SHP77 (cell line): ENCODE data around the gene UBXN6.

Source experiments
- DNase-seq, 2 experiments: peaks; one replicate each; lab custom pipeline; 2025; lab: John Stamatoyannopoulos, UW

Gene UBXN6

GRCh38 chr19:4457654-4458395 is at the start of gene UBXN6:
UBXN6 (minus strand) TSS chr19:4457794; CDS start chr19:4457697, 97 bp downstream.
- DNase-seq, result peak; percentile 96 to 98

- no peak for DNase-seq
Observed at GRCh38 chr19:4507150-4507452, 49.5 kb upstream of the UBXN6 start.

- DNase-seq, result no peak
Observed at GRCh38 chr19:4506449-4507149, 49.0 kb upstream of the UBXN6 start.

- no peak for DNase-seq
Observed at GRCh38 chr19:4505570-4506448, 48.2 kb upstream of the UBXN6 start.

GRCh38 chr19:4504891-4505569 is 47.4 kb upstream of the UBXN6 start:
- DNase-seq, result no peak

- DNase-seq, result no peak
Observed at GRCh38 chr19:4504297-4504701, 46.7 kb upstream of the UBXN6 start.

- DNase-seq, result no peak
Observed at GRCh38 chr19:4503825-4504170, 46.2 kb upstream of the UBXN6 start.

- DNase-seq, result no peak
Observed at GRCh38 chr19:4503132-4503824, 45.7 kb upstream of the UBXN6 start.

GRCh38 chr19:4502282-4503131 is 44.9 kb upstream of the UBXN6 start:
- no peak for DNase-seq

GRCh38 chr19:4501691-4502090 is 44.1 kb upstream of the UBXN6 start:
- DNase-seq, result no peak

- no peak for DNase-seq
Observed at GRCh38 chr19:4500841-4501591, 43.4 kb upstream of the UBXN6 start.

GRCh38 chr19:4499855-4500254 is 42.3 kb upstream of the UBXN6 start:
- DNase-seq, result no peak

GRCh38 chr19:4499318-4499717 is 41.7 kb upstream of the UBXN6 start:
- DNase-seq, result no peak

- no peak for DNase-seq
Observed at GRCh38 chr19:4498694-4499093, 41.1 kb upstream of the UBXN6 start.

- DNase-seq, result no peak
Observed at GRCh38 chr19:4497770-4498389, 40.3 kb upstream of the UBXN6 start.

GRCh38 chr19:4496304-4496703 is 38.7 kb upstream of the UBXN6 start:
- no peak for DNase-seq

GRCh38 chr19:4495471-4495870 is 37.9 kb upstream of the UBXN6 start:
- DNase-seq, result no peak

- no peak for DNase-seq
Observed at GRCh38 chr19:4494691-4495064, 37.1 kb upstream of the UBXN6 start.

GRCh38 chr19:4493929-4494690 is 36.5 kb upstream of the UBXN6 start:
- DNase-seq, result no peak
